H1 (cell line): ENCODE data around the gene TXNDC12. TPM values are rescaled to one million over a fixed set of nuclear protein-coding genes. Genes with fewer than 3 reads are reported as not detected.

Experiments used
- CTCF ChIA-PET: fragments of 300-600 bp; sonication (Branson Sonifier 250); formaldehyde crosslinking; loops from one replicate; lab custom pipeline; 2021; ENCODE audit not compliant: partially characterized antibody; lab: Charles Lee
- POLR2A ChIA-PET: fragments of 300-600 bp; sonication (Branson Sonifier 250); formaldehyde crosslinking; loops from one replicate; lab custom pipeline; 2021; ENCODE audit warnings: inconsistent platforms; ENCODE audit not compliant: partially characterized antibody; lab: Charles Lee
- DNase-seq, 2 experiments: peaks; one replicate each; pipeline versions ENCODE4 v3.0.0 to v3.0.0-alpha.2; 2010 to 2022; ENCODE audit warnings: low spot score in 2 of 2, low read depth in 1 of 2, mixed read lengths in 1 of 2
- FAIRE-seq: peaks from 2 replicates; lab custom pipeline; 2011; peaks lifted over from hg19 to GRCh38; lab: Jason Lieb, UNC
- H2AFZ ChIP-seq: 2 replicates; pipeline ENCODE4 v1.8.1; 2012; ENCODE audit warnings: low read length, inconsistent platforms
- H2AK5ac ChIP-seq: 2 replicates; pipeline ENCODE4 v1.6.1; 2013; ENCODE audit warnings: low read depth, low read length
- H2BK120ac ChIP-seq: replicated peaks from 2 replicates; pipeline ENCODE3; 2013; ENCODE audit warnings: low read depth, low read length, inconsistent platforms
- H2BK12ac ChIP-seq: 2 replicates; pipeline ENCODE4 v1.6.1; 2013; ENCODE audit warnings: low read depth, low read length
- H2BK15ac ChIP-seq: 2 replicates; pipeline ENCODE4 v1.6.1; 2013; ENCODE audit warnings: low read length
- H2BK20ac ChIP-seq: 2 replicates; pipeline ENCODE4 v1.6.1; 2013; ENCODE audit warnings: low read length
- H2BK5ac ChIP-seq: 2 replicates; pipeline ENCODE4 v1.6.1; 2013; ENCODE audit warnings: low read depth, low read length
- H3K14ac ChIP-seq: 2 replicates; pipeline ENCODE4 v1.6.1; 2013; ENCODE audit warnings: inconsistent platforms; ENCODE audit not compliant: insufficient read length
- H3K18ac ChIP-seq: 2 replicates; pipeline ENCODE4 v1.6.1; 2013; ENCODE audit warnings: low read length; ENCODE audit errors: extremely low read depth
- H3K23ac ChIP-seq: 2 replicates; pipeline ENCODE4 v1.6.1; 2013; ENCODE audit warnings: inconsistent platforms; ENCODE audit not compliant: insufficient read length
- H3K23me2 ChIP-seq: 2 replicates; pipeline ENCODE4 v1.6.1; 2013; ENCODE audit warnings: low read depth, low read length
- H3K27ac ChIP-seq: 2 replicates; pipeline ENCODE4 v1.6.1; 2011; ENCODE audit warnings: low read depth, low read length, inconsistent platforms
- H3K27me3 ChIP-seq, 4 experiments: replicated peaks in 1 of 4; 1 replicate in 1 of 4; 2 replicates in 3 of 4; pipeline versions ENCODE4 v1.6.1 to v1.8.1; 2011 to 2013; ENCODE audit warnings: low read length in 3 of 4, mild to moderate bottlenecking in 3 of 4, inconsistent platforms in 2 of 4, mixed read lengths in 2 of 4, moderate library complexity in 1 of 4; ENCODE audit not compliant: control insufficient read depth in 3 of 4, insufficient read depth in 3 of 4; ENCODE audit errors: extremely low read depth in 1 of 4
- H3K36me3 ChIP-seq, 4 experiments: 2 replicates each; pipeline versions ENCODE4 v1.6.1 to v1.8.1; 2011 to 2013; ENCODE audit warnings: mild to moderate bottlenecking in 4 of 4, low read length in 3 of 4, moderate library complexity in 2 of 4, control low read depth in 1 of 4, inconsistent platforms in 1 of 4; ENCODE audit not compliant: insufficient read depth in 4 of 4, control insufficient read depth in 2 of 4
- H3K4ac ChIP-seq: replicated peaks from 2 replicates; pipeline ENCODE3; 2013; ENCODE audit warnings: low read length, low read depth, mixed read lengths, inconsistent platforms; ENCODE audit not compliant: insufficient read length
- H3K4me1 ChIP-seq, 4 experiments: replicated peaks in 1 of 4; 1 replicate in 1 of 4; 2 replicates in 3 of 4; pipeline versions ENCODE4 v1.6.1 to v1.8.1; 2011 to 2013; ENCODE audit warnings: low read length in 3 of 4, inconsistent platforms in 2 of 4, mixed read lengths in 1 of 4; ENCODE audit not compliant: insufficient read depth in 4 of 4, control insufficient read depth in 3 of 4
- H3K4me2 ChIP-seq, 2 experiments: 2 replicates each; pipeline versions ENCODE4 v1.6.1 to v1.8.1; 2011 to 2013; ENCODE audit warnings: low read depth in 2 of 2, low read length in 2 of 2, control low read depth in 1 of 2, inconsistent platforms in 1 of 2, mild to moderate bottlenecking in 1 of 2; ENCODE audit not compliant: insufficient read depth in 1 of 2
- H3K4me3 ChIP-seq, 4 experiments: fragments of 200-600, 300-600 bp in 1 of 4; sonication (generic), shearing (Covaris generic), sonication (Bioruptor Twin) in 1 of 4; 2 replicates each; pipeline versions ENCODE4 v1.5.1 to v1.8.1; 2011 to 2016; ENCODE audit warnings: low read length in 4 of 4, low read depth in 3 of 4, control low read depth in 2 of 4, inconsistent platforms in 2 of 4, mild to moderate bottlenecking in 2 of 4, mixed read lengths in 1 of 4, moderate library complexity in 1 of 4; ENCODE audit not compliant: insufficient read depth in 2 of 4; ENCODE audit errors: extremely low read depth in 1 of 4
- H3K56ac ChIP-seq: replicated peaks from 2 replicates; pipeline ENCODE3; 2013; ENCODE audit warnings: low read depth, mild to moderate bottlenecking, mixed read lengths, low read length, inconsistent platforms; ENCODE audit not compliant: insufficient read length
- H3K79me1 ChIP-seq: 2 replicates; pipeline ENCODE4 v1.6.1; 2013; ENCODE audit warnings: low read depth, low read length, control low read depth
- H3K79me2 ChIP-seq, 2 experiments: 2 replicates each; pipeline versions ENCODE4 v1.6.1 to v1.8.1; 2012 to 2013; ENCODE audit warnings: low read length in 2 of 2, mild to moderate bottlenecking in 2 of 2, inconsistent platforms in 1 of 2; ENCODE audit not compliant: insufficient read depth in 2 of 2, control insufficient read depth in 1 of 2
- H3K9ac ChIP-seq, 4 experiments: replicated peaks in 1 of 4; 1 replicate in 1 of 4; 2 replicates in 3 of 4; pipeline versions ENCODE4 v1.6.1 to v1.8.1; 2011 to 2013; ENCODE audit warnings: low read depth in 3 of 4, low read length in 3 of 4, control low read depth in 2 of 4, mild to moderate bottlenecking in 2 of 4, moderate library complexity in 2 of 4, inconsistent platforms in 1 of 4; ENCODE audit errors: extremely low read depth in 1 of 4
- H3K9me3 ChIP-seq, 2 experiments: 2 replicates each; pipeline versions ENCODE4 v1.6.1 to v1.8.1; 2012 to 2013; ENCODE audit warnings: mild to moderate bottlenecking in 2 of 2, moderate library complexity in 2 of 2, control low read depth in 1 of 2, inconsistent platforms in 1 of 2, low read depth in 1 of 2, low read length in 1 of 2, mixed read lengths in 1 of 2; ENCODE audit not compliant: insufficient read depth in 2 of 2
- H4K20me1 ChIP-seq, 2 experiments: replicated peaks in 1 of 2; 2 replicates each; pipeline versions ENCODE3 to v1.8.1; 2011 to 2013; ENCODE audit warnings: inconsistent platforms in 2 of 2, low read length in 2 of 2, mild to moderate bottlenecking in 1 of 2; ENCODE audit not compliant: insufficient read depth in 2 of 2, control insufficient read depth in 1 of 2
- H4K5ac ChIP-seq: 2 replicates; pipeline ENCODE4 v1.6.1; 2013; ENCODE audit warnings: low read length, low read depth, mixed read lengths, inconsistent platforms; ENCODE audit not compliant: insufficient read length
- H4K8ac ChIP-seq: 2 replicates; pipeline ENCODE4 v1.8.0; 2013; ENCODE audit warnings: mild to moderate bottlenecking, moderate library complexity, low read length, inconsistent platforms; ENCODE audit not compliant: insufficient read depth; ENCODE audit errors: extremely low read depth
- H4K91ac ChIP-seq: replicated peaks from 2 replicates; pipeline ENCODE3; 2013; ENCODE audit warnings: low read length, mixed read lengths, inconsistent platforms; ENCODE audit not compliant: insufficient read length
- ASH2L ChIP-seq: fragments of 200-600, 300-600 bp; sonication (generic); IDR thresholded peaks from one replicate; pipeline ENCODE4 v1.7.1; 2017; ENCODE audit warnings: low read length
- CBX8 ChIP-seq: fragments of 300-800, 300-1000 bp; sonication (generic); IDR thresholded peaks from 2 replicates; pipeline ENCODE4 v1.7.1; 2016; ENCODE audit warnings: low read depth, low read length, borderline replicate concordance
- CHD1 ChIP-seq: IDR thresholded peaks from 2 replicates; pipeline ENCODE4 v1.6.1; 2012; ENCODE audit warnings: low read depth, low read length, improper control_type of control experiment
- EGR1 ChIP-seq: IDR thresholded peaks from 2 replicates; pipeline ENCODE4 v1.6.1; 2011; ENCODE audit warnings: low read depth, low read length, borderline replicate concordance
- EZH2 ChIP-seq: fragments of 200-600 bp; sonication (generic); IDR thresholded peaks from 2 replicates; pipeline ENCODE4 v1.7.1; 2012; ENCODE audit warnings: low read depth, mild to moderate bottlenecking, moderate library complexity, low read length, inconsistent platforms; ENCODE audit not compliant: severe bottlenecking
- KDM1A ChIP-seq: fragments of 200-600, 300-600 bp; sonication (generic); IDR thresholded peaks from 2 replicates; pipeline ENCODE4 v1.7.1; 2016; ENCODE audit warnings: mild to moderate bottlenecking, low read length, borderline replicate concordance
- MAX ChIP-seq: IDR thresholded peaks from 2 replicates; pipeline ENCODE4 v1.6.1; 2012; ENCODE audit warnings: inconsistent platforms
- POLR2A ChIP-seq, 2 experiments: IDR thresholded peaks; 1 replicate in 1 of 2; 2 replicates in 1 of 2; pipeline ENCODE4 v1.6.1; 2011; ENCODE audit warnings: low read depth in 2 of 2, low read length in 2 of 2, mild to moderate bottlenecking in 2 of 2; ENCODE audit errors: control extremely low read depth in 1 of 2
- RFX5 ChIP-seq: IDR thresholded peaks from 2 replicates; pipeline ENCODE4 v1.6.1; 2011; ENCODE audit warnings: low read depth, low read length, improper control_type of control experiment, borderline replicate concordance
- SIRT6 ChIP-seq: IDR thresholded peaks from one replicate; pipeline ENCODE4 v1.7.1; 2012; ENCODE audit warnings: low read length, inconsistent platforms
- SP4 ChIP-seq: IDR thresholded peaks from 2 replicates; pipeline ENCODE4 v1.6.1; 2012; ENCODE audit warnings: low read length, inconsistent platforms
- YY1 ChIP-seq: IDR thresholded peaks from 2 replicates; pipeline ENCODE4 v1.6.1; 2011; ENCODE audit warnings: low read depth, mild to moderate bottlenecking, low read length
- WGBS, 2 experiments: shearing (Covaris generic) in 1 of 2; methylation state at CpG; one replicate each; pipeline versions ENCODE4 v1.1.6 to v1.1.7; 2013 to 2015; ENCODE audit warnings: low lambda C conversion rate in 2 of 2, mixed read lengths in 2 of 2, inconsistent platforms in 1 of 2, low coverage in 1 of 2, missing lambda C conversion rate in 1 of 2; ENCODE audit not compliant: insufficient replicate concordance in 2 of 2, insufficient coverage in 1 of 2, insufficient read length in 1 of 2; ENCODE audit errors: extremely low coverage in 1 of 2, missing lambda C conversion rate in 1 of 2; 5-methylcytosine and 5-hydroxymethylcytosine counted together
- polyA plus RNA-seq, 7 experiments: library from polyadenylated mRNA; depleted of rRNA in 3 of 7; stranded (reverse) in 5 of 7; unstranded in 2 of 7; fragments of >200 nt in 5 of 7; fragments of 200-250 nt in 2 of 7; gene quantifications; 1 replicate in 5 of 7; 2 replicates in 1 of 7; 4 replicates in 1 of 7; pipeline versions ENCODE4 v1.2.1 to v1.2.3, GENCODE V29; 2011 to 2013; ENCODE audit warnings: missing spikeins in 2 of 7, mixed read lengths in 2 of 7
- total RNA-seq: library from RNA; stranded (reverse); fragmentation: NEBNext Ultra II Directional; extraction: Animal tissue kit (Norgen Biotek cat#: 25700); gene quantifications from 2 replicates; pipeline ENCODE4 v1.2.1, GENCODE V29; 2021

The TXNDC12 gene
- total and polyA plus RNA-seq, 2 of the 8 experiments (the other 6 are each of a cell fraction or from before 2014, with no cell fraction given): 35.2 to 89.8 TPM

DNA sequence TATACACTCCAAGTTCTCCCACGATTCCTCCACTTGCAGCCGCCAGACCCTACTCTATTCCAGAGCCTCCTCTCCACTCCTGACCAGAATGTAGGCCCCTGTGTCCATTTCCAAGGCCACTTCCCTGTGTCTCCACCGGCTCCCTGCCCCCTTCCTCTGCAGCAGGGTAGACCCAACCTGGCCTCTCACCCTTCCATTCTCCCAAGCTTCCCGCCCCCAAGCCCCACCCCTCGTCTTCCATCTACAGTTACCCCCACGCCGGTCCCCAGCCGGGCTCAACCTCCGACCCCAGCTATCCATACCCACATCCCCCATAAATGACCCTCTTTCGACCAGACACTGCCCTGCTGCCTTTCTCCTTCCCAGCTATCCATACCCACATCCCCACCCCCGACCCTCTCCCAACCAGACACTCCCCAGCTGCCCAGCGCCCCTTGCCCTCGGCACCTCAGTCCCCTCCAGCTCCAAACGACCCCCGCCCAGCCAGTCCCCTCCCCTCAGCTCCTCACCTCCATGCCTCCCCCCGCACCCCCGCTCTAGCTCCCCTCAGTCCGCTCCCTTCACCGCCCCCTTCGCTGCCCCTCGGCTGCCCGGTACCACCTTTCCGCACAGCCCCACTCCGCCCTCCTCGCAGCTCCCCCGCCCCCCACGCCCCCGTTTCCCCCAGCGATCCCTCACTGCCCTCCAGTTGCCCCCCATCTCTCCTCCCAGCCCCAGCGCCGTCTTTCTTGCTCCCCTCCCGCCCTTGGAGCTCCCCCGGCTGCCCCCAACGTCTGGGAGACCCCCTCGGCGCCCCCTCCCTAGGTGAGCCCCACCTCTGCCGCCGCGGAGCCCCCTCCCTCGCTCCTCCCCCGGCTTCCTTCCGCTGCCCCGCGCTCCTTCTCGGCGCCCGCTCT is 65.2 kb downstream of the TXNDC12 start:
- ChIA-PET POLR2A (interaction anchor here (0.9 to 1.6 kb wide), 6 partner anchors 8 to 145 kb away, joined by 3 to 5 read pairs (median 4); partner anchors contain the start of gene KTI12), CTCF (interaction anchor here (0.6 to 1.4 kb wide), 3 partner anchors 9 to 106 kb away, joined by 3 read pairs; no protein-coding TSS in a partner anchor)
- H2BK20ac ChIP-seq: no peak overlapping the region
- peaks cover 6% of the 10 kb centered on the region for H3K79me1 ChIP-seq
- H3K4me3 ChIP-seq: peak overlapping the region; percentile 43 to 96 (median 56)
- H2BK12ac ChIP-seq: no peak overlapping the region
- peaks cover 0 to 27% of the 10 kb centered on the region in 2 experiments; a peak in 3 of 4 replicates for H3K79me2 ChIP-seq
- H3K9me3 ChIP-seq: no peaks in the 10 kb centered on the region
- H3K56ac ChIP-seq: no peak overlapping the region
- no peak overlapping the region for H3K23ac ChIP-seq
- H3K27me3 ChIP-seq: peaks cover 0 to 2% (median 0%) of the 10 kb centered on the region in 4 experiments; a peak in 2 of 7 replicates
- H3K9ac ChIP-seq: peak overlapping the region; percentile 48 to 94 (median 60); a peak in 6 of 7 replicates
- peaks cover 11% of the 10 kb centered on the region for H3K23me2 ChIP-seq
- 0 out of 2 replicates have a peak overlapping the region, but pooled peaks have one; percentile 40 for H2AK5ac ChIP-seq
- no peak overlapping the region for H2AFZ ChIP-seq
- H2BK120ac ChIP-seq: no peak overlapping the region
- peak overlapping the region; percentile 44; the same call in 1 of the 2 replicates for H2BK5ac ChIP-seq
- WGBS, 2 experiments: 10% methylated on average over 11 of the region's 47 CpGs; no CpG with 5 or more reads in 1 of the 2 experiments
- H2BK15ac ChIP-seq: no peak overlapping the region
- H4K91ac ChIP-seq: no peak overlapping the region
- DNase-seq (no peak), FAIRE-seq (no peak)
- peak overlapping the region; percentile 76 for H4K8ac ChIP-seq
- H3K18ac ChIP-seq: no peak overlapping the region; the same call in 1 of the 2 replicates
- H3K4ac ChIP-seq: no peak overlapping the region
- H4K5ac ChIP-seq: no peak overlapping the region
- H3K4me2 ChIP-seq: peak overlapping the region; percentile 76 to 91
- H3K27ac ChIP-seq: peak overlapping the region; percentile 73; the same call in 1 of the 2 replicates
- no peaks in the 10 kb centered on the region for H4K20me1 ChIP-seq
- H3K36me3 ChIP-seq: peaks cover 0 to 17% (median 0%) of the 10 kb centered on the region in 4 experiments; a peak in 2 of 8 replicates
- H3K4me1 ChIP-seq: peaks cover 1 to 9% (median 6%) of the 10 kb centered on the region in 4 experiments; a peak in 6 of 7 replicates
- H3K14ac ChIP-seq: no peak overlapping the region
- TF ChIP-seq EGR1: no peak
- TF ChIP-seq RFX5: no peak
- no peak for TF ChIP-seq ASH2L
- no peak for TF ChIP-seq KDM1A
- no peak for TF ChIP-seq CHD1
- TF ChIP-seq CBX8: no peak
- TF ChIP-seq POLR2A (IDR thresholded peaks at IDR 0.05; ENCODE audit: control extremely low read depth in 1 of 2, low read depth in 2 of 2, low read length in 2 of 2): no peak
- no peak for TF ChIP-seq MAX
- TF ChIP-seq SP4: no peak
- no peak for TF ChIP-seq SIRT6
- no peak for TF ChIP-seq EZH2
- no peak for TF ChIP-seq YY1
